Measurements from ENCODE around the gene ZNF524. TPM values are rescaled to one million over a fixed set of nuclear protein-coding genes. Genes with fewer than 3 reads are reported as not detected.
A peak's percentile ranks its signal among the peaks of the same experiment; 100 is the strongest.

The ZNF524 gene
- total and polyA plus RNA-seq, 2 donors: 5.7 to 30.9 TPM

DNA sequence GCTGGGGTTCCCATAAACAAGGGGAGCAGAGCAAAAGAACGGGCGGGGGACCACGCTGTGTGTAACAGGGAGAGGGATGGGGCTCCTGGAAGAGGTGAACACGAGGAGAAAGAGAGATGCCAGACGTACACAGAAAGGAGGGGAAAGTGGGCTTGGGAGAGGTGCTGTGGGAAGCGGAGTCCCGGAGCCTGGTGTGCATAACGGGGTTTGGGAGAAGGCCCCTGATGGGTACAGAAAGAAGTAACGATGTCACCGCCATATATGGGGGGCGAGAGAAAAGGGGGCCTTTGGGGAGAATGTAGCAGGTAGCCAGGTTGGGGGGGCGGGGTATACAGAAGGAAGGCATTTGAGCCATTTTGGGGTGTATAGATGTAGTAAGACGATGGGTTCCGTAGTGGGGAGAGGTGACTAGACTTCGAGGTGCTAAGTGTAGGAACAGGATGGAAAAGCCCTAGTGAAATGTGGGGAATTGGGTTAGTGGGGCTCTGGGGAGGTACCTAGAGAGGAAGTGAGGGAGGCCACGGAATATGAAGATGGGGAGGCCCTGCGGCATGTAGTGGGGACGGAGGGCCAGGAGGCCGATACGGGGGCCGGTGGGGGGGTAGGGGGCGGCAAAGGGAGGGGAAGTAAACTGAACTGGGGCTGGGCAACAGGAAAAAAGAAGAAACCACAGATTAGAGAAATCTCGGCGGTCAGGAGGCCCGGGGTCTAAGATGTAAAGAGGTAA lies 41.5 kb downstream of the ZNF524 start:
- H3K27ac ChIP-seq (ENCODE audit: low read depth): peak overlapping the region; percentile 87
- DNase-seq (ENCODE audit: extremely low spot score): no peak
- no peaks in the 10 kb centered on the region for H3K36me3 ChIP-seq (ENCODE audit: insufficient read depth)
- under 1% methylated on average over 25 of the region's 25 CpGs for WGBS
- peaks cover 2% of the 10 kb centered on the region for H3K4me1 ChIP-seq (ENCODE audit: insufficient read depth)
- peak overlapping the region; percentile 94 for H3K4me3 ChIP-seq (ENCODE audit: low read depth, low read length)

DNA sequence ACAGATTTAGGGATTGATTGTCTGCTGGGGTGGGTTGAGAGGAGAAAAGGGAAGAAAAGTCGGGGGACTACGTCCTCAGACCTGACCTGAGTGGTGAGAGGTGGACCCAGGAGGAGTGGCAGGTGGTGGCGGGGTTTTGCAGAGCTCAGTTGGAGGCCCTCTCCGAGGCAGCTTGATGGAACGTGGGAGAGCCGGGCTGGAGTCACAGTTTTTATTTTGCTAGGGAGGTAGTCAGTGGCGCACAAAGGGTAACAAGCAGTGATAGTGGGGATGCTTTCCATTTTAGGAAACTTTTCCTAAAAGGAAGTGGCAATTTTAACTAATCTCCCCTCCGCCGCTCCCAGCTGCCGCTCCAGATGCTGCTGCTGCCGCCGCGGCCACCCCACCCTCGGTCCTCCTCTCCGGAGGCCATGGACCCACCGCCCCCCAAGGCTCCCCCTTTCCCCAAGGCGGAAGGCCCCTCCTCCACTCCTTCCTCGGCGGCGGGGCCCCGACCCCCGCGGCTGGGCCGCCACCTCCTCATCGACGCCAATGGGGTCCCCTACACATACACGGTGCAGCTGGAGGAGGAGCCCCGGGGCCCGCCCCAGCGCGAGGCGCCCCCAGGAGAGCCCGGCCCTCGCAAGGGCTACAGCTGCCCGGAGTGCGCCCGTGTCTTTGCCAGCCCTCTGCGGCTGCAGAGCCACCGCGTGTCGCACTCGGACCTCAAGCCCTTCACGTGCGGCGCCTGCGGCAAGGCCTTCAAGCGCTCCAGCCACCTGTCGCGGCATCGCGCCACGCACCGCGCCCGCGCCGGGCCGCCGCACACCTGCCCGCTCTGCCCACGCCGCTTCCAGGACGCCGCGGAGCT lies 42.3 kb downstream of the ZNF524 start:
- Histone ChIP-seq H3K27ac (ENCODE audit: low read depth) (peak overlapping the region; percentile 77), H3K36me3 (ENCODE audit: insufficient read depth) (no peaks in the 10 kb centered on the region), H3K4me3 (ENCODE audit: low read depth, low read length) (peak overlapping the region; percentile 94), H3K4me1 (ENCODE audit: insufficient read depth) (peaks cover 2% of the 10 kb centered on the region)
- WGBS: 1% methylated on average over 65 of the region's 65 CpGs
- no peak for DNase-seq (ENCODE audit: extremely low spot score)

GRCh38 chr19:55643003-55643886 lies 43.2 kb downstream of the ZNF524 start, which contains the start of gene ZNF581:
TSS of gene ZNF581 (plus strand) at chr19:55643649. CDS start at chr19:55644572, 923 bp downstream.
- Histone ChIP-seq H3K4me3 (ENCODE audit: low read depth, low read length) (peak within 1 kb of the TSS; percentile 94), H3K36me3 (ENCODE audit: insufficient read depth) (no peaks in the 10 kb centered on the region), H3K4me1 (ENCODE audit: insufficient read depth) (peaks cover 2% of the 10 kb centered on the region), H3K27ac (ENCODE audit: low read depth) (peak within 1 kb of the TSS; percentile 87)
- no peak for DNase-seq (ENCODE audit: extremely low spot score)
- WGBS: 2% methylated on average over 56 of the region's 56 CpGs

GRCh38 chr19:55643887-55644176 lies 43.7 kb downstream of the ZNF524 start:
- Histone ChIP-seq H3K27ac (ENCODE audit: low read depth) (peak overlapping the region; percentile 5), H3K4me1 (ENCODE audit: insufficient read depth) (peaks cover 2% of the 10 kb centered on the region), H3K4me3 (ENCODE audit: low read depth, low read length) (peak overlapping the region; percentile 94), H3K36me3 (ENCODE audit: insufficient read depth) (no peaks in the 10 kb centered on the region)
- WGBS: under 1% methylated on average over 15 of the region's 15 CpGs
- no peak for DNase-seq (ENCODE audit: extremely low spot score)

GRCh38 chr19:55644191-55644833 lies 44.2 kb downstream of the ZNF524 start:
- Histone ChIP-seq H3K36me3 (ENCODE audit: insufficient read depth) (no peaks in the 10 kb centered on the region), H3K4me3 (ENCODE audit: low read depth, low read length) (peak overlapping the region; percentile 94), H3K27ac (ENCODE audit: low read depth) (no peak overlapping the region), H3K4me1 (ENCODE audit: insufficient read depth) (peaks cover 2% of the 10 kb centered on the region)
- no peak for DNase-seq (ENCODE audit: extremely low spot score)
- WGBS: 45% methylated on average over 12 of the region's 12 CpGs

- DNase-seq (ENCODE audit: extremely low spot score): no peak
- H3K4me3 ChIP-seq (ENCODE audit: low read depth, low read length): no peak overlapping the region
- peaks cover 2% of the 10 kb centered on the region for H3K4me1 ChIP-seq (ENCODE audit: insufficient read depth)
- H3K27ac ChIP-seq (ENCODE audit: low read depth): no peak overlapping the region
- H3K36me3 ChIP-seq (ENCODE audit: insufficient read depth): no peaks in the 10 kb centered on the region
- WGBS: 89% methylated on average over 28 of the region's 28 CpGs
Observed at GRCh38 chr19:55644842-55645511, 44.9 kb downstream of the ZNF524 start.

DNA sequence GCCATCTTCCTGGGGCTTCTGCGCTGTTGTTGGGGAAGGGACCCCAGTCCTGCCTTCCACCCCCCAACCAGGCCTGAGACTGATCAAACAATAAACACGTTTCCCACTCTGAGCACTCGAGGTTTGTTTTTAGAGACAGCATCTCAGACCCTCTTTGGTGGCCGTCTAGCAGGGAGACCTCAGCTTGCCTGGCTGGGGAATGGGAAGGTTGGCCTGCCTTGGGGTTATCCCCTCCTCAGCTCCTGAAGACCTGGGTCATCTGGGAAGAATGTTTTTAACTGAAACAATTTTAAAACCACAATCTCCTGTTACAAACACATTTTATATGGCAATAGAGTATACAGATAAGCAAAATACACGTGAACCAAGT lies 45.4 kb downstream of the ZNF524 start:
- H3K4me3 ChIP-seq (ENCODE audit: low read depth, low read length): no peak overlapping the region
- H3K27ac ChIP-seq (ENCODE audit: low read depth): no peak overlapping the region
- H3K36me3 ChIP-seq (ENCODE audit: insufficient read depth): no peaks in the 10 kb centered on the region
- no peak for DNase-seq (ENCODE audit: extremely low spot score)
- WGBS: 65% methylated on average over 5 of the region's 5 CpGs
- H3K4me1 ChIP-seq (ENCODE audit: insufficient read depth): peaks cover 2% of the 10 kb centered on the region

DNA sequence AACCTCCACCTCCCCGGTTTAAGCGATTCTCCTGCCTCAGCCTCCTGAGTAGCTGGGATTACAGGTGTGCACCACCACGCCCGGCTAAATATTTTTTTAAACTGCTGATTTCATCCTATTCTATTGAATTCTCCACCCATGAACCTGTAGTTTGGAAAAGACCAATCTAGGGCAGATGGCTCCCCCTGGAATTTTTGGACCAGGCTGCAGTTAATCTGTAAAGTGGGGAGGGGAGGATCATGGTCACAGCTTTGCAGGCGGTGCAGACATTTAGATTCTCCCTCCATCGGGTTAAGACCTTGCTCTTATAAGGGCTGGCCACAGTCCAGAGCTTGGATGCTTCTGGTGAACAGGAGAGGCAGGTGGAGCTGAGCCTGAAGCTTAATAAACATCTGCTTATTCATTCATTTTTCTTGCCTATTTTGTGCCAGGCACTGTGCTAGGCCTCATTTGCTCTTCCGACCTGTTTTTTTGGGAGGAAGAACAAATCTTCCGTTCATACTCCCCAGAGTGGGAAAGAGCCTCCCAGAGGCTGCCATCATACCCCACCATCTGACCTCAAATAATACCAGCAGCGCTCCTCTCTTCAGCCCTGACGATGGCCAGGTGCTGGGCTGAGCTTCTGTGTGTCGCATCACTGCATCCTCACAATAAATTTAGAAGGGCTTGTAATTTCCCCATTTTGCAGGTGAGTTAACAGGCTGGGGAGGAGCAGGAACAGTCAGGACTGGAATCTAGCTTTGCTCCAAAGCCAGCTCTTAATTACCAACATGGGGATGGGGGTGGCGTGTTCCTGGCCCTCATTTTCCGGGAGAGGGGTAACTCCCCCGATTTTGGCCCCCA lies 47.0 kb downstream of the ZNF524 start:
- no peak for DNase-seq (ENCODE audit: extremely low spot score)

GRCh38 chr19:55647732-55648584 lies 47.9 kb downstream of the ZNF524 start, which contains the start of gene CCDC106:
TSS of gene CCDC106 (plus strand) at chr19:55648212. CDS start at chr19:55649047, 835 bp downstream.
- H3K4me1 ChIP-seq (ENCODE audit: insufficient read depth): peaks cover 2% of the 10 kb centered on the region

More for the DNA sequence above, 47.0 kb downstream of the ZNF524 start:
- H3K36me3 ChIP-seq (ENCODE audit: insufficient read depth): no peaks in the 10 kb centered on the region
- peaks cover 2% of the 10 kb centered on the region for H3K4me1 ChIP-seq (ENCODE audit: insufficient read depth)
- peak overlapping the region; percentile 82 for H3K4me3 ChIP-seq (ENCODE audit: low read depth, low read length)
- H3K27ac ChIP-seq (ENCODE audit: low read depth): peak overlapping the region; percentile 14
- 42% methylated on average over 14 of the region's 14 CpGs for WGBS

GRCh38 chr19:55648585-55649267 lies 48.6 kb downstream of the ZNF524 start:
- H3K27ac ChIP-seq (ENCODE audit: low read depth): no peak overlapping the region
- WGBS: 19% methylated on average over 25 of the region's 25 CpGs
- H3K36me3 ChIP-seq (ENCODE audit: insufficient read depth): no peaks in the 10 kb centered on the region
- peaks cover 2% of the 10 kb centered on the region for H3K4me1 ChIP-seq (ENCODE audit: insufficient read depth)
- no peak for DNase-seq (ENCODE audit: extremely low spot score)
- H3K4me3 ChIP-seq (ENCODE audit: low read depth, low read length): peak overlapping the region; percentile 82

More at GRCh38 chr19:55647732-55648584, 47.9 kb downstream of the ZNF524 start, which contains the start of gene CCDC106:
- WGBS: 1% methylated on average over 87 of the region's 87 CpGs
- no peak for DNase-seq (ENCODE audit: extremely low spot score)
- Histone ChIP-seq H3K27ac (ENCODE audit: low read depth) (peak within 1 kb of the TSS; percentile 14), H3K4me3 (ENCODE audit: low read depth, low read length) (peak within 1 kb of the TSS; percentile 82), H3K36me3 (ENCODE audit: insufficient read depth) (no peaks in the 10 kb centered on the region)

Data from urinary bladder (tissue), 4 donors.